HCT116 (cell line): ENCODE results near the gene ZNF773. TPM values are rescaled to one million over a fixed set of nuclear protein-coding genes. Genes with fewer than 3 reads are reported as not detected.
A peak's percentile ranks its signal among the peaks of the same experiment; 100 is the strongest.

ENCODE experiments used
- ATAC-seq: fragments of 200-7000 bp; cut with Tn5 transposase; 2 replicates; pipeline ENCODE4 v1.9.1; 2020; ENCODE audit warnings: mild to moderate bottlenecking, moderate library complexity
- BruUV-seq: library from RNA; stranded (reverse); fragments of 400-500 nt; replicated peaks from 2 replicates; lab custom pipeline; 2021; lab: Mats Ljungman, UMichigan
- CTCF ChIA-PET: fragments of 300-600 bp; sonication (Branson Sonifier 250); formaldehyde crosslinking; loops from one replicate; lab custom pipeline; 2021; ENCODE audit warnings: antibody characterized with exemption; lab: Charles Lee
- POLR2A ChIA-PET: fragments of 300-600, 350-600 bp; sonication (Branson Sonifier 250); formaldehyde crosslinking; loops from one replicate; lab custom pipeline; 2021; ENCODE audit warnings: antibody characterized with exemption; lab: Charles Lee
- RAD21 ChIA-PET, 2 experiments: fragments of 300-600 bp; sonication (Branson Sonifier 250); formaldehyde crosslinking; loops; one replicate each; lab custom pipeline; 2023; ENCODE audit warnings: low total read pairs in 2 of 2; ENCODE audit not compliant: uncharacterized antibody in 2 of 2, unreplicated experiment in 2 of 2, low non-redundant PET in 1 of 2; lab: Charles Lee
- DNase-seq: peaks from one replicate; pipeline ENCODE4 v3.0.0-alpha.2; 2010; ENCODE audit warnings: low read depth, low spot score
- H2AFZ ChIP-seq: fragments of 200-600 bp; shearing (Covaris generic), sonication (generic); 2 replicates; pipeline ENCODE4 v1.6.1; 2017; ENCODE audit warnings: low read depth, mixed run types, mixed read lengths, antibody characterized with exemption, low read length; ENCODE audit not compliant: poor library complexity, severe bottlenecking
- H3K27ac ChIP-seq: 2 replicates; pipeline ENCODE4 v1.5.1; 2012; ENCODE audit warnings: low read depth, low read length
- H3K27me3 ChIP-seq: fragments of 200-600 bp; sonication (generic); 2 replicates; pipeline ENCODE4 v1.6.1; 2016; ENCODE audit warnings: mixed run types, low read length, mixed read lengths; ENCODE audit not compliant: insufficient read depth
- H3K36me3 ChIP-seq, 2 experiments: fragments of 200-500 bp in 1 of 2; fragments of 200-600 bp in 1 of 2; sonication (Bioruptor generic) in 1 of 2; sonication (generic) in 1 of 2; 2 replicates each; pipeline versions ENCODE4 v1.5.1 to v1.6.1; 2014 to 2016; ENCODE audit warnings: low read length in 2 of 2, inconsistent platforms in 1 of 2, mixed read lengths in 1 of 2, mixed run types in 1 of 2; ENCODE audit not compliant: insufficient read depth in 2 of 2, control insufficient read depth in 1 of 2
- H3K4me1 ChIP-seq, 2 experiments: fragments of 200-600 bp in 1 of 2; sonication (generic) in 1 of 2; 2 replicates each; pipeline versions ENCODE4 v1.5.1 to v1.6.1; 2012 to 2017; ENCODE audit warnings: low read length in 2 of 2, inconsistent platforms in 1 of 2, mild to moderate bottlenecking in 1 of 2, mixed read lengths in 1 of 2, mixed run types in 1 of 2, moderate library complexity in 1 of 2; ENCODE audit not compliant: insufficient read depth in 2 of 2, control insufficient read depth in 1 of 2
- H3K4me2 ChIP-seq: fragments of 200-600 bp; sonication (generic); 2 replicates; pipeline ENCODE4 v1.6.1; 2017; ENCODE audit warnings: mixed run types, low read length, mixed read lengths
- H3K4me3 ChIP-seq, 2 experiments: fragments of 200-600 bp in 1 of 2; sonication (generic) in 1 of 2; replicated peaks in 1 of 2; 2 replicates each; pipeline ENCODE4 v1.5.1; 2011 to 2016; ENCODE audit warnings: low read length in 2 of 2, control low read depth in 1 of 2, low read depth in 1 of 2, mild to moderate bottlenecking in 1 of 2, mixed read lengths in 1 of 2, mixed run types in 1 of 2
- H3K79me2 ChIP-seq: fragments of 200-600 bp; sonication (generic); 2 replicates; pipeline ENCODE4 v1.6.1; 2017; ENCODE audit warnings: mild to moderate bottlenecking, mixed run types, low read length, moderate library complexity, mixed read lengths; ENCODE audit not compliant: insufficient read depth
- H3K9ac ChIP-seq: fragments of 200-600 bp; sonication (generic); 2 replicates; pipeline ENCODE4 v1.6.1; 2016; ENCODE audit warnings: low read length, mixed read lengths
- H3K9me2 ChIP-seq: fragments of 200-600 bp; sonication (generic), shearing (Covaris generic); 2 replicates; pipeline ENCODE4 v1.6.1; 2017; ENCODE audit warnings: mixed run types, mild to moderate bottlenecking, moderate library complexity; ENCODE audit not compliant: insufficient read depth
- H3K9me3 ChIP-seq, 2 experiments: fragments of 200-500 bp in 1 of 2; fragments of 200-600 bp in 1 of 2; sonication (Bioruptor generic) in 1 of 2; sonication (generic) in 1 of 2; 2 replicates each; pipeline ENCODE4 v1.6.1; 2014 to 2017; ENCODE audit warnings: low read length in 2 of 2, mixed read lengths in 2 of 2, inconsistent platforms in 1 of 2, low read depth in 1 of 2, mild to moderate bottlenecking in 1 of 2, mixed run types in 1 of 2, moderate library complexity in 1 of 2; ENCODE audit not compliant: control insufficient read depth in 1 of 2, insufficient read depth in 1 of 2
- H4K20me1 ChIP-seq: fragments of 200-600 bp; sonication (generic), shearing (Covaris generic); 2 replicates; pipeline ENCODE4 v1.6.1; 2017; ENCODE audit warnings: mixed run types, mild to moderate bottlenecking, moderate library complexity; ENCODE audit not compliant: insufficient read depth
- CBX3 ChIP-seq: IDR thresholded peaks from 2 replicates; pipeline ENCODE4 v1.6.1; 2012; ENCODE audit warnings: low read depth
- CEBPB ChIP-seq: IDR thresholded peaks from 2 replicates; pipeline ENCODE4 v1.6.1; 2012; ENCODE audit warnings: low read depth
- CTCF ChIP-seq, 3 experiments: fragments of 200-600 bp in 1 of 3; sonication (generic) in 1 of 3; IDR thresholded peaks in 2 of 3; conservative IDR thresholded peaks in 1 of 3; 2 replicates each; pipeline ENCODE4 v1.5.1; 2012 to 2017; ENCODE audit warnings: low read depth in 2 of 3, low read length in 2 of 3, antibody characterized with exemption in 1 of 3, borderline replicate concordance in 1 of 3, control low read depth in 1 of 3, mild to moderate bottlenecking in 1 of 3, mixed read lengths in 1 of 3, mixed run types in 1 of 3, moderate library complexity in 1 of 3; ENCODE audit not compliant: insufficient read depth in 1 of 3
- REST ChIP-seq: IDR thresholded peaks from 2 replicates; pipeline ENCODE4 v1.6.1; 2012; ENCODE audit warnings: low read depth
- SIN3A ChIP-seq: IDR thresholded peaks from 2 replicates; pipeline ENCODE4 v1.6.1; 2012; ENCODE audit warnings: low read depth
- SP1 ChIP-seq: IDR thresholded peaks from 2 replicates; pipeline ENCODE4 v1.6.1; 2012; ENCODE audit warnings: low read depth
- YY1 ChIP-seq: IDR thresholded peaks from 2 replicates; pipeline ENCODE4 v1.6.1; 2011; ENCODE audit warnings: low read length, low read depth, moderate library complexity, mild to moderate bottlenecking; ENCODE audit not compliant: insufficient replicate concordance; ENCODE audit errors: extremely low read depth
- ZNF274 ChIP-seq: fragments of 200-500 bp; sonication (Bioruptor generic); IDR thresholded peaks from 2 replicates; pipeline ENCODE4 v1.6.1; 2014; ENCODE audit warnings: mild to moderate bottlenecking, low read depth, low read length, inconsistent platforms
- intact Hi-C: fragments of 100-400 bp; cut with micrococcal nuclease; formaldehyde crosslinking; loops from 2 replicates; pipeline ENCODE4 v1.10.0; 2022
- total RNA-seq: library from RNA; stranded (reverse); gene quantifications from one replicate; pipeline ENCODE4 v1.2.1, GENCODE V29; 2021; ENCODE audit not compliant: unreplicated experiment

ZNF773 gene
- total RNA-seq, 1 experiment from 2014 or later = 0.42 TPM

- DNase-seq = peak; percentile 68
- Histone ChIP-seq H3K9me3 (peaks cover 5 to 22% of the 10 kb centered on the region in 2 experiments; a peak in 2 of 4 replicates), H3K4me2 (peak within 1 kb of the TSS; percentile 43), H3K27ac (no peak within 1 kb of the TSS), H3K4me1 (no peaks in the 10 kb centered on the region), H2AFZ (no peak within 1 kb of the TSS), H3K79me2 (no peaks in the 10 kb centered on the region), H4K20me1 (no peaks in the 10 kb centered on the region), H3K36me3 (no peaks in the 10 kb centered on the region), H3K9ac (no peak within 1 kb of the TSS), H3K4me3 (peak within 1 kb of the TSS; percentile 6 to 22; a peak in 3 of 4 replicates), H3K9me2 (no peaks in the 10 kb centered on the region), H3K27me3 (no peaks in the 10 kb centered on the region)
- no peak for TF ChIP-seq REST
- peak; percentile 36; the same call in 1 of the 2 replicates for TF ChIP-seq SP1
- TF ChIP-seq ZNF274 = no peak
- TF ChIP-seq CTCF (IDR thresholded peaks at IDR 0.05 in 2 of 3, conservative IDR thresholded peaks at IDR 0.05 in 1 of 3; ENCODE audit: borderline replicate concordance in 1 of 3, insufficient read depth in 1 of 3, low read depth in 2 of 3, low read length in 2 of 3) = peak in 2 of 3 experiments; percentile 39 to 44; a peak in 4 of 6 replicates
- TF ChIP-seq CBX3 = 0 out of 2 replicates have a peak, but pooled peaks have one; percentile 23
- TF ChIP-seq CEBPB = no peak
- TF ChIP-seq YY1 = no peak
- no peak for TF ChIP-seq SIN3A
- no TSS peak for BruUV-seq
- ATAC-seq = peak; percentile 96
- RAD21 ChIA-PET = no interaction called here
- CTCF ChIA-PET = no interaction called here
- POLR2A ChIA-PET = no interaction called here
- intact Hi-C loops = no loop called here
These were observed 22.3 kb upstream of the ZNF773 start, which contains the start of gene ZNF772 for GRCh38 chr19:57477191-57478008. TSS of gene ZNF772 (minus strand) at chr19:57477566. CDS start at chr19:57477309, 257 bp downstream.
